IgD-negative memory B cell (primary cell): ENCODE measurements around the gene TRABD. TPM values are rescaled to one million over a fixed set of nuclear protein-coding genes. Genes with fewer than 3 reads are reported as not detected.

Experiments used
- H3K27ac Mint-ChIP-seq, 3 donors: one replicate each; pipeline ENCODE4 v1.8.0; 2020 to 2022; ENCODE audit warnings: mild to moderate bottlenecking in 3 of 3, mixed read lengths in 3 of 3, moderate library complexity in 1 of 3
- H3K27me3 Mint-ChIP-seq: one replicate; pipeline ENCODE4 v1.8.0; 2021; ENCODE audit warnings: mixed read lengths
- H3K36me3 Mint-ChIP-seq: one replicate; pipeline ENCODE4 v1.8.0; 2020; ENCODE audit warnings: mild to moderate bottlenecking, mixed read lengths
- H3K4me1 Mint-ChIP-seq, 3 donors: one replicate each; pipeline ENCODE4 v1.8.0; 2020 to 2022; ENCODE audit warnings: mixed read lengths in 3 of 3, mild to moderate bottlenecking in 1 of 3
- H3K4me3 Mint-ChIP-seq, 4 donors: one replicate each; pipeline ENCODE4 v1.8.0; 2020 to 2022; ENCODE audit warnings: mild to moderate bottlenecking in 4 of 4, mixed read lengths in 4 of 4, moderate library complexity in 3 of 4
- H3K9me3 Mint-ChIP-seq, 3 donors: one replicate each; pipeline ENCODE4 v1.8.0; 2020 to 2021; ENCODE audit warnings: mixed read lengths in 3 of 3, mild to moderate bottlenecking in 1 of 3
- polyA plus RNA-seq: library from polyadenylated mRNA; unstranded; fragments of 300-500 nt; fragmentation: Illumina TruSeq; gene quantifications from one replicate; pipeline ENCODE4 v1.2.3, GENCODE V29; 2021

The TRABD gene
- polyA plus RNA-seq, 1 donor from 2014 or later: 28.0 TPM

GRCh38 chr22:50176850-50177536 lies 8.7 kb upstream of the TRABD start:
- Mint-ChIP-seq H3K27me3 (peaks cover 7% of the 10 kb centered on the region), H3K4me1 (peaks cover 6 to 20% (median 18%) of the 10 kb centered on the region in 3 donors), H3K9me3 (no peaks in the 10 kb centered on the region), H3K36me3 (peaks cover 1% of the 10 kb centered on the region), H3K4me3 (peak overlapping the region in 1 of 4 donors; percentile 63), H3K27ac (no peak overlapping the region)

GRCh38 chr22:50177537-50178470 lies 7.9 kb upstream of the TRABD start:
- Mint-ChIP-seq H3K36me3 (peaks cover 1% of the 10 kb centered on the region), H3K9me3 (no peaks in the 10 kb centered on the region), H3K4me3 (peak overlapping the region in 1 of 4 donors; percentile 77), H3K27me3 (peaks cover 7% of the 10 kb centered on the region), H3K27ac (peak overlapping the region in 1 of 3 donors; percentile 80), H3K4me1 (peaks cover 6 to 20% (median 18%) of the 10 kb centered on the region in 3 donors)

GRCh38 chr22:50178471-50178864 lies 7.2 kb upstream of the TRABD start:
- Mint-ChIP-seq H3K36me3 (peaks cover 1% of the 10 kb centered on the region), H3K9me3 (no peaks in the 10 kb centered on the region), H3K27ac (no peak overlapping the region), H3K4me3 (no peak overlapping the region), H3K27me3 (peaks cover 7% of the 10 kb centered on the region), H3K4me1 (peaks cover under 1 to 15% (median 14%) of the 10 kb centered on the region in 3 donors)

- H3K27me3 Mint-ChIP-seq: peaks cover 7% of the 10 kb centered on the region
- peaks cover 0 to 15% (median 13%) of the 10 kb centered on the region in 3 donors for H3K4me1 Mint-ChIP-seq
- H3K9me3 Mint-ChIP-seq: no peaks in the 10 kb centered on the region
- H3K4me3 Mint-ChIP-seq: peak overlapping the region in 1 of 4 donors; percentile 16
- H3K27ac Mint-ChIP-seq: peak overlapping the region; percentile 12 to 69 (median 36)
- peaks cover 1% of the 10 kb centered on the region for H3K36me3 Mint-ChIP-seq
Measured at GRCh38 chr22:50178871-50179869, 6.5 kb upstream of the TRABD start.

GRCh38 chr22:50179937-50180726 lies 5.6 kb upstream of the TRABD start:
- Mint-ChIP-seq H3K36me3 (peaks cover 1% of the 10 kb centered on the region), H3K4me3 (peak overlapping the region in 2 of 4 donors; percentile 16 to 67), H3K9me3 (no peaks in the 10 kb centered on the region), H3K27ac (peak overlapping the region in 2 of 3 donors; percentile 12 to 36), H3K27me3 (peaks cover 7% of the 10 kb centered on the region), H3K4me1 (peaks cover 0 to 18% (median 14%) of the 10 kb centered on the region in 3 donors)

GRCh38 chr22:50180727-50181521 lies 4.8 kb upstream of the TRABD start:
- no peaks in the 10 kb centered on the region for H3K9me3 Mint-ChIP-seq
- H3K36me3 Mint-ChIP-seq: peaks cover 1% of the 10 kb centered on the region
- peaks cover 7% of the 10 kb centered on the region for H3K27me3 Mint-ChIP-seq
- H3K27ac Mint-ChIP-seq: no peak overlapping the region
- H3K4me3 Mint-ChIP-seq: no peak overlapping the region
- peaks cover 0 to 19% (median 15%) of the 10 kb centered on the region in 3 donors for H3K4me1 Mint-ChIP-seq

GRCh38 chr22:50182176-50183081 lies 3.3 kb upstream of the TRABD start:
- Mint-ChIP-seq H3K27me3 (peaks cover 6% of the 10 kb centered on the region), H3K36me3 (peaks cover 1% of the 10 kb centered on the region), H3K4me3 (peak overlapping the region in 1 of 4 donors; percentile 35), H3K27ac (no peak overlapping the region), H3K9me3 (no peaks in the 10 kb centered on the region), H3K4me1 (peaks cover 8 to 18% (median 17%) of the 10 kb centered on the region in 3 donors)

GRCh38 chr22:50183141-50183971 lies 2.4 kb upstream of the TRABD start:
- H3K4me3 Mint-ChIP-seq: peak overlapping the region in 3 of 4 donors; percentile 21 to 81 (median 66)
- H3K27me3 Mint-ChIP-seq: peaks cover 5% of the 10 kb centered on the region
- H3K27ac Mint-ChIP-seq: peak overlapping the region in 1 of 3 donors; percentile 80
- no peaks in the 10 kb centered on the region for H3K9me3 Mint-ChIP-seq
- no peaks in the 10 kb centered on the region for H3K36me3 Mint-ChIP-seq
- H3K4me1 Mint-ChIP-seq: peaks cover 10 to 21% (median 20%) of the 10 kb centered on the region in 3 donors

- Mint-ChIP-seq H3K4me3 (peak overlapping the region; percentile 70 to 93 (median 77)), H3K27ac (peak overlapping the region in 1 of 3 donors; percentile 80), H3K27me3 (peaks cover 5% of the 10 kb centered on the region), H3K9me3 (no peaks in the 10 kb centered on the region), H3K4me1 (peaks cover 10 to 27% (median 24%) of the 10 kb centered on the region in 3 donors), H3K36me3 (no peaks in the 10 kb centered on the region)
Measured at GRCh38 chr22:50184004-50184901, 1.5 kb upstream of the TRABD start.

- H3K27ac Mint-ChIP-seq: peak overlapping the region in 1 of 3 donors; percentile 58
- no peaks in the 10 kb centered on the region for H3K27me3 Mint-ChIP-seq
- H3K4me3 Mint-ChIP-seq: peak overlapping the region; percentile 70 to 93 (median 82)
- H3K4me1 Mint-ChIP-seq: peaks cover 16 to 29% (median 26%) of the 10 kb centered on the region in 3 donors
- no peaks in the 10 kb centered on the region for H3K9me3 Mint-ChIP-seq
- H3K36me3 Mint-ChIP-seq: no peaks in the 10 kb centered on the region
Measured at GRCh38 chr22:50184902-50185374, 775 bp upstream of the TRABD start.
